Endothelial cell of umbilical vein (primary cell): ENCODE results near the gene GPR173. TPM values are rescaled to one million over a fixed set of nuclear protein-coding genes. Genes with fewer than 3 reads are reported as not detected.

ENCODE experiments used
- BruUV-seq: library from RNA; stranded (reverse); fragments of 400-500 nt; replicated peaks from 2 replicates; lab custom pipeline; 2021; lab: Mats Ljungman, UMichigan
- CTCF ChIA-PET: fragments of 300-600, 350-600 bp; sonication (Branson Sonifier 250); formaldehyde crosslinking; loops from one replicate; lab custom pipeline; 2021; ENCODE audit warnings: antibody characterized with exemption, inconsistent platforms; lab: Charles Lee
- POLR2A ChIA-PET: fragments of 300-600, 350-600 bp; sonication (Branson Sonifier 250); formaldehyde crosslinking; loops from one replicate; lab custom pipeline; 2021; ENCODE audit warnings: antibody characterized with exemption, inconsistent platforms; lab: Charles Lee
- DNase-seq: peaks from one replicate; pipeline ENCODE4 v3.0.0-alpha.2; 2011; ENCODE audit warnings: low read depth, low spot score
- FAIRE-seq: peaks from 2 replicates; lab custom pipeline; 2011; peaks lifted over from hg19 to GRCh38; lab: Jason Lieb, UNC
- H2AFZ ChIP-seq: 2 replicates; pipeline ENCODE4 v1.6.0; 2012; ENCODE audit warnings: low read depth, low read length, control low read depth, inconsistent platforms
- H3K27ac ChIP-seq: 2 replicates; pipeline ENCODE4 v1.5.1; 2011; ENCODE audit warnings: low read depth, mild to moderate bottlenecking, control low read depth, low read length, moderate library complexity; ENCODE audit not compliant: insufficient read depth
- H3K27me3 ChIP-seq, 2 experiments: 2 replicates each; pipeline versions ENCODE4 v1.6.0 to v1.6.1; 2011; ENCODE audit warnings: low read length in 2 of 2, mixed read lengths in 1 of 2; ENCODE audit not compliant: control insufficient read depth in 2 of 2, insufficient read depth in 2 of 2
- H3K36me3 ChIP-seq, 2 experiments: 2 replicates in 1 of 2; 3 replicates in 1 of 2; pipeline ENCODE4 v1.5.1; 2011; ENCODE audit warnings: low read length in 2 of 2, mild to moderate bottlenecking in 1 of 2, moderate library complexity in 1 of 2; ENCODE audit not compliant: control insufficient read depth in 2 of 2, insufficient read depth in 2 of 2; ENCODE audit errors: extremely low read depth in 1 of 2
- H3K4me1 ChIP-seq: 3 replicates; pipeline ENCODE4 v1.5.1; 2011; ENCODE audit warnings: mild to moderate bottlenecking, low read length; ENCODE audit not compliant: control insufficient read depth, insufficient read depth; ENCODE audit errors: extremely low read depth
- H3K4me2 ChIP-seq: 2 replicates; pipeline ENCODE4 v1.6.1; 2011; ENCODE audit warnings: low read length, control low read depth, mixed read lengths; ENCODE audit not compliant: insufficient read depth
- H3K4me3 ChIP-seq, 3 experiments: fragments of 200-600 bp in 1 of 3; sonication (generic), shearing (Covaris generic) in 1 of 3; replicated peaks in 1 of 3; 2 replicates each; pipeline ENCODE4 v1.5.1; 2011 to 2016; ENCODE audit warnings: control low read depth in 3 of 3, low read length in 3 of 3, mild to moderate bottlenecking in 2 of 3, inconsistent platforms in 1 of 3, low read depth in 1 of 3, moderate library complexity in 1 of 3; ENCODE audit not compliant: insufficient read depth in 1 of 3
- H3K79me2 ChIP-seq: 2 replicates; pipeline ENCODE4 v1.6.0; 2012; ENCODE audit warnings: low read length, inconsistent platforms; ENCODE audit not compliant: control insufficient read depth, insufficient read depth
- H3K9ac ChIP-seq: replicated peaks from 2 replicates; pipeline ENCODE3; 2011; ENCODE audit warnings: low read length, control low read depth; ENCODE audit not compliant: insufficient read depth; ENCODE audit errors: extremely low read depth
- H3K9me1 ChIP-seq: replicated peaks from 3 replicates; pipeline ENCODE4 v1.6.0; 2011; ENCODE audit warnings: mild to moderate bottlenecking, low read length; ENCODE audit not compliant: control insufficient read depth, insufficient read depth; ENCODE audit errors: extremely low read depth
- H3K9me3 ChIP-seq: replicated peaks from 2 replicates; pipeline ENCODE4 v1.5.1; 2012; ENCODE audit warnings: low read length, inconsistent platforms; ENCODE audit not compliant: control insufficient read depth, insufficient read depth
- H4K20me1 ChIP-seq: replicated peaks from 2 replicates; pipeline ENCODE3; 2011; ENCODE audit warnings: mild to moderate bottlenecking, low read length; ENCODE audit not compliant: control insufficient read depth, insufficient read depth; ENCODE audit errors: extremely low read depth
- CTCF ChIP-seq, 2 donors: IDR thresholded peaks; 1 replicate in 1 of 2; 2 replicates in 1 of 2; pipeline ENCODE4 v1.5.1; 2011; ENCODE audit warnings: low read length in 2 of 2, mild to moderate bottlenecking in 2 of 2, moderate library complexity in 2 of 2, control low read depth in 1 of 2, inconsistent platforms in 1 of 2, low read depth in 1 of 2; ENCODE audit not compliant: insufficient read depth in 1 of 2; ENCODE audit errors: extremely low read depth in 1 of 2
- EZH2 ChIP-seq: IDR thresholded peaks from 2 replicates; pipeline ENCODE4 v1.6.1; 2012; ENCODE audit warnings: borderline replicate concordance, low read depth, mild to moderate bottlenecking, moderate library complexity, low read length, inconsistent platforms; ENCODE audit not compliant: severe bottlenecking
- FOS ChIP-seq: IDR thresholded peaks from 2 replicates; pipeline ENCODE4 v1.6.1; 2011; ENCODE audit warnings: mild to moderate bottlenecking, low read length, moderate library complexity, borderline replicate concordance; ENCODE audit not compliant: insufficient read depth
- GATA2 ChIP-seq: IDR thresholded peaks from 2 replicates; pipeline ENCODE4 v1.7.0; 2011; ENCODE audit warnings: low read depth, mild to moderate bottlenecking, moderate library complexity, mixed read lengths, low read length; ENCODE audit not compliant: insufficient read length, insufficient read depth
- JUN ChIP-seq: IDR thresholded peaks from 2 replicates; pipeline ENCODE4 v1.6.1; 2011; ENCODE audit warnings: borderline replicate concordance, low read depth; ENCODE audit not compliant: insufficient read length, insufficient read depth
- MAX ChIP-seq: IDR thresholded peaks from 2 replicates; pipeline ENCODE4 v1.6.1; 2011; ENCODE audit not compliant: insufficient read depth, insufficient read length
- MYC ChIP-seq: IDR thresholded peaks from one replicate; pipeline ENCODE4 v1.6.1; 2011; ENCODE audit warnings: mild to moderate bottlenecking, low read depth, low read length
- POLR2A ChIP-seq: IDR thresholded peaks from 2 replicates; pipeline ENCODE4 v1.6.1; 2012; ENCODE audit warnings: low read depth, mild to moderate bottlenecking, control low read depth, low read length
- POLR2AphosphoS5 ChIP-seq: IDR thresholded peaks from 2 replicates; pipeline ENCODE4 v1.6.1; 2012; ENCODE audit warnings: low read depth, mild to moderate bottlenecking, control low read depth, low read length, moderate library complexity; ENCODE audit not compliant: insufficient read depth
- dilution Hi-C: fragments of 300-500 bp; cut with MboI; formaldehyde crosslinking; loops from one replicate; pipeline ENCODE4 v1.15.0; 2019; ENCODE audit warnings: low sequenced_read_pairs; ENCODE audit not compliant: extremely low pct_ligation_motif_present
- intact Hi-C: fragments of 100-400 bp; cut with micrococcal nuclease; formaldehyde crosslinking; loops from one replicate; pipeline ENCODE4 v1.10.0; 2022
- polyA plus RNA-seq, 4 experiments: library from polyadenylated mRNA; depleted of rRNA in 3 of 4; stranded (reverse) in 3 of 4; unstranded in 1 of 4; fragments of >200 nt; gene quantifications; 2 replicates each; pipeline versions ENCODE4 v1.2.1 to v1.2.3, GENCODE V29; 2011 to 2012; ENCODE audit warnings: missing spikeins in 1 of 4
- total RNA-seq: library from RNA; stranded (reverse); gene quantifications from 2 replicates; pipeline ENCODE4 v1.2.3, GENCODE V29; 2021

Gene GPR173
- total and polyA plus RNA-seq, 2 donors (not counting 3 experiments of a cell fraction or from before 2014, with no cell fraction given): 9.2 to 11.3 TPM

GRCh38 chrX:53093748-53094581, 45.4 kb downstream of the GPR173 start, which contains the start of gene KANTR:
TSS of gene KANTR (plus strand) at chrX:53094142. CDS start at chrX:53124273, 30,131 bp downstream.
- Histone ChIP-seq H3K9me1 (no peaks in the 10 kb centered on the region), H3K4me2 (peak within 1 kb of the TSS; percentile 92), H3K79me2 (no peaks in the 10 kb centered on the region), H3K9ac (peak within 1 kb of the TSS; percentile 67), H3K27me3 (no peaks in the 10 kb centered on the region), H4K20me1 (no peaks in the 10 kb centered on the region), H3K4me3 (peak within 1 kb of the TSS; percentile 2 to 72 (median 70)), H3K4me1 (peaks cover 12% of the 10 kb centered on the region), H3K27ac (peak within 1 kb of the TSS; percentile 83), H3K36me3 (no peaks in the 10 kb centered on the region), H3K9me3 (no peaks in the 10 kb centered on the region), H2AFZ (peak within 1 kb of the TSS; percentile 94)
- dilution Hi-C loops: no loop called here
- no TSS peak for BruUV-seq
- TF ChIP-seq MYC: no peak
- TF ChIP-seq POLR2A: peak; percentile 41
- peak in 1 of 2 donors; percentile 9 for TF ChIP-seq CTCF (IDR thresholded peaks at IDR 0.05; ENCODE audit: extremely low read depth in 1 of 2, insufficient read depth in 1 of 2, low read depth in 1 of 2, low read length in 2 of 2)
- intact Hi-C loops: loop anchor here (1.0 to 10.0 kb wide), 5 partner anchors 12 to 331 kb away; partner anchors contain the start of genes GPR173, RIBC1, SMC1A and TSPYL2
- DNase-seq (peak; percentile 95), FAIRE-seq (peak; percentile 95)
- POLR2A ChIA-PET: no interaction called here
- CTCF ChIA-PET: interaction anchor here (0.6 kb wide), 1 partner anchor 98 kb away, joined by 5 read pairs; no protein-coding TSS in a partner anchor

GRCh38 chrX:53094582-53094905, 46.0 kb downstream of the GPR173 start:
- no peak for DNase-seq
- Histone ChIP-seq H3K9me3 (no peaks in the 10 kb centered on the region), H3K4me1 (peaks cover 12% of the 10 kb centered on the region), H4K20me1 (no peaks in the 10 kb centered on the region), H3K4me3 (peak overlapping the region; percentile 2 to 72 (median 70)), H3K36me3 (no peaks in the 10 kb centered on the region), H2AFZ (peak overlapping the region; percentile 12), H3K27ac (no peak overlapping the region), H3K4me2 (peak overlapping the region; percentile 78), H3K9me1 (no peaks in the 10 kb centered on the region), H3K79me2 (no peaks in the 10 kb centered on the region), H3K27me3 (no peaks in the 10 kb centered on the region), H3K9ac (peak overlapping the region; percentile 27)
- TF ChIP-seq EZH2: no peak
- TF ChIP-seq MYC: no peak
- no peak for TF ChIP-seq JUN
- no peak for TF ChIP-seq FOS
- TF ChIP-seq CTCF (IDR thresholded peaks at IDR 0.05; ENCODE audit: extremely low read depth in 1 of 2, insufficient read depth in 1 of 2, low read depth in 1 of 2, low read length in 2 of 2): no peak
- TF ChIP-seq MAX: no peak
- TF ChIP-seq POLR2A: no peak
- TF ChIP-seq GATA2: no peak
- TF ChIP-seq POLR2AphosphoS5: no peak
- dilution Hi-C loops: no loop called here
- no TSS peak for BruUV-seq
- intact Hi-C loops: loop anchor here (10.0 kb wide), 1 partner anchor 330 kb away; the partner anchor contains the start of genes RIBC1 and SMC1A
- POLR2A ChIA-PET: no interaction called here
- FAIRE-seq: no peak
- CTCF ChIA-PET: no interaction called here
